AG20443 (cell line): Measurements from ENCODE around the gene GCAT.
A peak's percentile ranks its signal among the peaks of the same experiment; 100 is the strongest.
"Not testable (repeated sequence)": the region's sequence is repeated elsewhere in the genome, so short reads cannot be mapped to it uniquely, and the experiment has no call there.

Experiments used
- DNase-seq: peaks from one replicate; pipeline ENCODE4 v3.0.0; 2012; ENCODE audit warnings: low spot score, mixed read lengths

GCAT gene

GRCh38 chr22:37782340-37783168 is 25.2 kb upstream of the GCAT start:
- DNase-seq: peak; percentile 69

- DNase-seq: no peak
Observed at GRCh38 chr22:37784829-37785495, 22.8 kb upstream of the GCAT start.

- DNase-seq: no peak
Observed at GRCh38 chr22:37790234-37790633, 17.5 kb upstream of the GCAT start.

GRCh38 chr22:37792494-37792893 is 15.2 kb upstream of the GCAT start:
- no peak for DNase-seq

- DNase-seq: no peak
Observed at GRCh38 chr22:37794376-37794775, 13.4 kb upstream of the GCAT start.

DNA sequence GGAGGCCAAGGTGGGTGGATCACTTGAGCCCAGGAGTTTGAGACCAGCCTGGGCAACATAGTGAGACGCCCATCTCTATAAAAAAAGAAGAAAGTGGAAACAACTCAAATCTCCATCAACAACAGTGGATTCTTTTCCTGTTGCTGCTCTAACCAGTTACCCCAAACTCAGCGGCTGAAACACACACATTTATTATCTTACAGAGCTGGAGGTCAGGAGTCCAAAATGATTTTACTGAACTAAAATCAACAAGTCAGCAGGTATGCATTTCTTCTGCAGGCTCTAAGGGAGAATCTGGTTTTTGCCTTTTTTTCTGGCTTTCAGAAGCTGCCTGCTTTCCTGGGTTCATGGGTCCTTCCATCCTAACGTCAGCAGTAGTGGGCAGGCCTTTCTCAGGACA is 11.7 kb upstream of the GCAT start:
- DNase-seq: no peak

DNA sequence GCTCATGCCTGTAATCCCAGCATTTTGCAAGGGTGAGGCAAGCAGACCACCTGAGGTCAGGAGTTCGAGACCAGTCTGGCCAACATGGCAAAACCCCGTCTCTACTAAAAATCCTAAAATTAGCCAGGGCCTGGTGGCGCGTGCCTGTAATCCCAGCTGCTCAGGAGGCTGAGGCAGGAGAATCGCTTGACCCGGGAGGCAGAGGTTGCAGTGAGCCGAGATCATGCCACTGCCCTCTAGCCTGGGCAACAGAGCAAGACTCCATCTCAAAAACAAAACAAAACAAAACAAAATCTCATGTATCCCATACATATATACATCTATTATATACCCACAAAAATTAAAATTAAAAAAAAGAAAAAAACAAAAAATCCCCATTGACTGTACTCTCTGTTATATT is 10.5 kb upstream of the GCAT start:
- DNase-seq: not testable (repeated sequence)

GRCh38 chr22:37797874-37798500 is 9.7 kb upstream of the GCAT start:
- DNase-seq: no peak

- DNase-seq: not testable (repeated sequence)
Observed at GRCh38 chr22:37799979-37800378, 7.8 kb upstream of the GCAT start.

DNA sequence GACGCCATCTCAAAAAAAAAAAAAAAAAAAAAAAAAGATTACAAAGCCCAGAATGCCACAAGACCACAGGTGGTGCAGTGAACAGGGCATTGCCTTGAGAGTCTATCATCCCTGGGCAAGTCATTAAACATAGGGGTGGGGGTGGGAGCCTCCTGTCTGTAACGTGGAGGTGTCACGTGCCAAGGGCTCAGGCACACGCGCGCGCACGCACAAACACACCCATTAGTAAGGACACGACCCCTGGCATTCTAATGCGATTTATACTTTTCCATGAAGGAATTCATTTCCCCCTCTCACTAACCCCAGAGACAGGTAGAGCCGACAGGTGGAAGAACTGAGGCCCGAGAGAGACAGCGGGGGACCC is 5.8 kb upstream of the GCAT start:
- DNase-seq: no peak

DNA sequence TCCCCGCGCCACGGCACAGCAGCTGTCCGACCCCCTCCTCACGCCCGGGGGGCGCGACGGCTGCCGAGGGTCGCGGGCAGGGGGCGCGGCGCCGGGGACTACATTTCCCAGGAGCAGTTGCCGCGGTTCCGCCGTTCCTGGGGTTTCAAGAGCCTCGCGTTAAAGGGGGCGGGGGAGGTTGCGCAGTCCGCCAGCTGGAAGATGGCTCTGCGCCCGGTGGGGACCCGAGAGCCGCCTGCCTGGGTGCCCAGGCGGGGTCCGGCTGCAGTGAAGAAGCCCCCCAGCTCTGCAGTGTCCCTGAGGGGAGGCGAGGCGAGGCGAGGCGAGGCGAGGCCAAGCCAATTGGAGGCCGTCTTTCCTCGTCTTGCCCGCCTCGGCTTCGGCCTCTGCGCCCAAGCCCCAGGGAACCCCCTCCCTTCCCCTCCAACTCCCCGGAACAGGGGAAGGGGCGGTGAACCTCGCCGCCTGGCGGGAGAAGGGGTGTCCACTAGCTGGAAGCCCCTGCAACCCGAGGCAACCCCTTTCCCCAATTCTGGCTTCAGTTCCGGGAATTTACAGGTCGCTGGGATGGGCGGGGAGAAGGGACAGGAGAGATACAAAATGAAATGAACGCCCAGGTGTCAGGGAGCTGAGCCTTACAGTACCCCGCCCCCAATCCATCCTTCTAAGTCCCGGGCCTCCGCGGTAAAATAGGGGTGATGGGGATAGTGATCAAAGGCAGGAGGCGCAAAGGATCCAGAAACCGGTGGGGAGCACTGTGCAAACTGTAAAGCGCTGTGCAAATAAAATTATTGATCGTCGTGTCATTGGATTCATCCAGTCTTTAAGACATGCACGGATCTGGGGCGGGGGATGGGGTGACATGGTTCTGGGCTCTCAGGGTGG is 5.2 kb upstream of the GCAT start:
- peak; percentile 71 for DNase-seq

- no peak for DNase-seq
Observed at GRCh38 chr22:37803195-37803638, 4.5 kb upstream of the GCAT start.

- DNase-seq: no peak
Observed at GRCh38 chr22:37803639-37804351, 3.9 kb upstream of the GCAT start.

- DNase-seq: peak; percentile 57
Observed at GRCh38 chr22:37804352-37804880, 3.3 kb upstream of the GCAT start.

DNA sequence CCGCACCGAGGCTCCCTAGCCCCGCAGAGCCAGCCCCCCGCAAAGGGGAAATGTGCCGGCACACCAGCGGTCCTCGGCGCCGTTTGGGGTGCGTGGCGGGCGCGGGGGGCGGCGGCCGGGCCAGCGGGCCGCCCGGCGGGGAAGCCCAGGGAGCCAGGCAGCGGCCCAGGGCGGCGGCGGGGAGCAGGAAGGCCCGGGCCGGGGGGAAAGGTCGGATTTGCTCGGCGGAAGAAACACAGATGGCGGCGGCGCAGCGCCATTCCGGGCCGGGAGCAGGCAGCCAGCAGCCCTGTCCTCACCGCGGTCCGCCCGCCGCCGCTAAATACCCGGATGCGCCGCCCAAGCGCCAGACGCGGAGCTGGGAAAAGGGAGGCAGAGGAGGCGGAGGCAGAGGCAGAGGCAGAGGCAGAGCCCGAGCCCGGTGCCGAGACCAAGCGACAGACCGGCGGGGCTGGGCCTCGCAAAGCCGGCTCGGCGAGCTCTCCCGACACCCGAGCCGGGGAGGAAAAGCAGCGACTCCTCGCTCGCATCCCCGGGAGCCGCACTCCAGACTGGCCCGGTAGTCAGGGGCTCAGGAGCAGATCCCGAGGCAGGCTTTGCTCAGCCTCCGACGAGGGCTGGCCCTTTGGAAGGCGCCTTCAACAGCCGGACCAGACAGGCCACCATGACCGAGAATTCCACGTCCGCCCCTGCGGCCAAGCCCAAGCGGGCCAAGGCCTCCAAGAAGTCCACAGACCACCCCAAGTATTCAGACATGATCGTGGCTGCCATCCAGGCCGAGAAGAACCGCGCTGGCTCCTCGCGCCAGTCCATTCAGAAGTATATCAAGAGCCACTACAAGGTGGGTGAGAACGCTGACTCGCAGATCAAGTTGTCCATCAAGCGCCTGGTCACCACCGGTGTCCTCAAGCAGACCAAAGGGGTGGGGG is 2.6 kb upstream of the GCAT start:
- DNase-seq: peak; percentile 93

- DNase-seq: no peak
Observed at GRCh38 chr22:37805810-37806277, 1.9 kb upstream of the GCAT start.

- no peak for DNase-seq
Observed at GRCh38 chr22:37806409-37807333, 1.1 kb upstream of the GCAT start.

DNA sequence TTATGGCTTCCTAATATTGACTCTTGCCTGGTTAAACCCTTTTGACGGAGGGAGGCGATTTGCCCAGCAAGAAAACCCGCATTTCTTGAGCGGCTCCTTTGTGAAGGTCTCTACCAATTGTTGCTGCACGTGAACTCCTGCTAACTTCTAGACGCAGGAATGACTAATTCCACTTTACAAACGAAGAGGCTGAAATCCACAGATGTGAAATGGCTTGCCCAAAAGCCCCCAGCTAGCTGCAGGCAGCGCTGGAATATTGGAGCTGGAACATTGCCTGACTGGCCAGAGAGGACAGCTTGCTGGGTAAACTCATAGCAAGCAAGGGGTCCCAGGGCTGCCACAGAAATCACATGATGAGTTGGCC is 542 bp downstream of the GCAT start:
- DNase-seq: no peak
